Measurements from ENCODE around the gene TUBG2. TPM values are rescaled to one million over a fixed set of nuclear protein-coding genes. Genes with fewer than 3 reads are reported as not detected.

The TUBG2 gene
- total RNA-seq: 11.9 and 13.2 TPM in 2 replicates

GRCh38 chr17:42659079-42659931 is at the start of gene TUBG2:
Gene TUBG2, plus strand, starts transcription at chr17:42659284. Its CDS starts 220 bp downstream, at chr17:42659504.

DNA sequence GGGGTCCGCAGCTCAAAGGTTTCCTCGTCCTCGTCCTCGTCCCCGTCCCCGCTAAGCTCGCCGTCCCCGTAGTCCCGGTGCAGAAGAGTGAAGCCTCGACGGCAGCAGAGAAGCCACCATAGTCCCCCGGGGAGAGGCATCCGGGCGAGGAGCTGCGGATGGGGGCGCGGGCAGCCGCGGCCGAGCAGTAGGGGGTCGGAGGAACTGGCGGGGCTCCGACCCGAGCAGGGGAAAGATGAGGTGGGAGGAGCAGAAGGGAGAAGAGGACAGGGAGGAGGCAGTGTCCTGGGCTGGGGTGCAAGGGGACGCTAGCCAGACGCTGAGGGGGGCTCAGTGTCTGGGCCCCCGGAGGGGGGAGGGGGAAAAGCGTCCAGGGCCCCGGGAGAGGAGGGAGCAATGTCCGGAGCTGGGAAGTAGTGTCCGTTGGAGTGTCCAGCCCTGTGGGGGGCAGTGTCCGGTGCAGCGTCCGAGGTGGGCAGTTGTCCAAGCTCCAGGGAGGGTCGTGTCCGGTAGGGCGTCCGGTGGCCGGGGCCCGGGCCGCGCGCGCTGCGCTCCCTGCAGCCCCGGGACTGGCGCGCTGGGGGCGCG is 17.4 kb downstream of the TUBG2 start, which contains the start of gene PLEKHH3:
Gene PLEKHH3 (minus strand): TSS at position 571 of the 588 bp plus-strand sequence. CDS start 431 bp downstream, at position 140.

GRCh38 chr17:42681976-42682721 is 23.1 kb downstream of the TUBG2 start, which contains the start of gene CNTNAP1:
Gene CNTNAP1, plus strand, starts transcription at chr17:42682531. Its CDS starts 299 bp downstream, at chr17:42682830.

Other genes with a start within 250 kb of the TUBG2 start
- gene CAVIN1, start 236.0 kb upstream of the TUBG2 start, total RNA-seq: 374 and 587 TPM in 2 replicates
- gene ATP6V0A1, start 200.4 kb upstream of the TUBG2 start, total RNA-seq: 53.4 and 68.0 TPM in 2 replicates
- 36.4 and 63.2 TPM in 2 replicates for gene NAGLU, start 123.0 kb upstream of the TUBG2 start, total RNA-seq
- gene HSD17B1, start 106.4 kb upstream of the TUBG2 start, total RNA-seq: 0.88 and 1.5 TPM in 2 replicates
- 13.1 and 26.4 TPM in 2 replicates for gene COASY, start 97.1 kb upstream of the TUBG2 start, total RNA-seq
- 33.7 and 34.4 TPM in 2 replicates for gene MLX, start 92.2 kb upstream of the TUBG2 start, total RNA-seq
- gene PSMC3IP, start 81.6 kb upstream of the TUBG2 start, total RNA-seq: 0.89 and 5.2 TPM in 2 replicates
- gene RETREG3, start 49.9 kb upstream of the TUBG2 start, total RNA-seq: 37.1 and 47.5 TPM in 2 replicates
- gene TUBG1, start 49.6 kb upstream of the TUBG2 start, total RNA-seq: 12.5 and 43.9 TPM in 2 replicates
- gene PLEKHH3, start 17.7 kb downstream of the TUBG2 start, total RNA-seq: 8.9 and 11.6 TPM in 2 replicates
- gene CCR10, start 22.6 kb downstream of the TUBG2 start, total RNA-seq: 1.8 and 2.5 TPM in 2 replicates
- 24.9 and 52.4 TPM in 2 replicates for gene CNTNAP1, start 23.2 kb downstream of the TUBG2 start, total RNA-seq
- gene EZH1, start 85.8 kb downstream of the TUBG2 start, total RNA-seq: 12.5 and 15.1 TPM in 2 replicates
- not detected in 2 replicates for gene RAMP2, start 101.9 kb downstream of the TUBG2 start, total RNA-seq
- gene VPS25, start 114.2 kb downstream of the TUBG2 start, total RNA-seq: 46.7 and 67.1 TPM in 2 replicates
- 1.5 and 5.3 TPM in 2 replicates for gene WNK4, start 121.3 kb downstream of the TUBG2 start, total RNA-seq
- gene COA3, start 139.4 kb downstream of the TUBG2 start, total RNA-seq: 32.8 and 53.2 TPM in 2 replicates
- 0.05 TPM in 1 of 2 replicates, not detected in the other for gene CNTD1, start 139.6 kb downstream of the TUBG2 start, total RNA-seq
- 95.9 and 96.8 TPM in 2 replicates for gene BECN1, start 165.0 kb downstream of the TUBG2 start, total RNA-seq
- 63.0 and 106 TPM in 2 replicates for gene PSME3, start 174.1 kb downstream of the TUBG2 start, total RNA-seq
- 0.59 and 0.69 TPM in 2 replicates for gene AOC2, start 185.3 kb downstream of the TUBG2 start, total RNA-seq
- 0.14 and 0.30 TPM in 2 replicates for gene AOC3, start 191.9 kb downstream of the TUBG2 start, total RNA-seq
- not detected in 2 replicates for gene G6PC1, start 241.5 kb downstream of the TUBG2 start, total RNA-seq

All from smooth muscle cell of the umbilical artery (primary cell).